ENCODE results near the gene OR51V1. TPM values are rescaled to one million over a fixed set of nuclear protein-coding genes. Genes with fewer than 3 reads are reported as not detected.
"Not testable (repeated sequence)": the region's sequence is repeated elsewhere in the genome, so short reads cannot be mapped to it uniquely, and the experiment has no call there.

Gene OR51V1, protein sequence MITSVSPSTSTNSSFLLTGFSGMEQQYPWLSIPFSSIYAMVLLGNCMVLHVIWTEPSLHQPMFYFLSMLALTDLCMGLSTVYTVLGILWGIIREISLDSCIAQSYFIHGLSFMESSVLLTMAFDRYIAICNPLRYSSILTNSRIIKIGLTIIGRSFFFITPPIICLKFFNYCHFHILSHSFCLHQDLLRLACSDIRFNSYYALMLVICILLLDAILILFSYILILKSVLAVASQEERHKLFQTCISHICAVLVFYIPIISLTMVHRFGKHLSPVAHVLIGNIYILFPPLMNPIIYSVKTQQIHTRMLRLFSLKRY
- total RNA-seq (not detected), total RNA-seq (0 reads per million in 172 experiments)
- 0.51 TPM for polyA plus RNA-seq (2013, experiment 1 of 2)
- polyA plus RNA-seq (2013, experiment 2 of 2): not detected

DNA sequence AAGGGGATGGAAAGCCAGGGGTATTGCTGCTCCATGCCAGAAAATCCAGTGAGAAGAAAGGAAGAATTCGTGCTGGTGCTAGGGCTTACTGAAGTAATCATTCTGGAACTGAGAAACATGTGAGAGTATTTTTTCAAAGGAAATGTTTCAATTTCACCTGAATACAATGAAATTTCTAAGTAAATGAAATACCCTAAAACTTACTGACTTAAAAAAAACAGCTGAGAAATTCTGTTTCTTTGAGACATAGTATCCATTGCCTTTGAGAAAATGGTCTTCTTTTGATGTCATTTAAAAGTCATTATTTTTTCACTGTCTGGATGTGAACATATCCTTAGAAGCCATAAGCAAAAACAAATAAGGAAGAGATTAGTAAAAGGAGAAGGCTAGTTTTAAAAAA, at the start of gene OR51V1:
OR51V1 (minus strand) TSS at position 101 of the 400 bp plus-strand sequence; CDS start at position 101, 0 bp downstream.
- Mint-ChIP-seq H3K4me3 (no peak within 1 kb of the TSS), H3K9me3 (no peaks in the 10 kb centered on the region), H3K27ac (no peak within 1 kb of the TSS), H3K27me3 (peaks cover 8% of the 10 kb centered on the region), H3K36me3 (ENCODE audit: low read depth) (no peaks in the 10 kb centered on the region), H3K4me1 (ENCODE audit: low read depth) (no peaks in the 10 kb centered on the region)
- ATAC-seq (ENCODE audit: poor library complexity) (no peak), DNase-seq (no peak)
- intact Hi-C loops (cut with DNase I, micrococcal nuclease): no loop called here
- H3K27ac ChIP-seq (ENCODE audit: low read depth in 1 of 2, low read length in 2 of 2): no peak within 1 kb of the TSS
- CTCF ChIA-PET: no interaction called here
- H3K36me3 ChIP-seq (ENCODE audit: insufficient read depth, low read length): no peaks in the 10 kb centered on the region
- no peaks in the 10 kb centered on the region for H3K9me3 ChIP-seq (ENCODE audit: control insufficient read depth in 1 of 2, insufficient read depth in 1 of 2, low read length in 2 of 2)
- no peaks in the 10 kb centered on the region for H3K4me1 ChIP-seq (ENCODE audit: insufficient read depth, low read length)
- POLR2A ChIA-PET: no interaction called here
- no peaks in the 10 kb centered on the region for H3K27me3 ChIP-seq (ENCODE audit: control insufficient read depth in 1 of 2, insufficient read depth in 2 of 2, low read length in 2 of 2)
- H3K4me3 ChIP-seq (ENCODE audit: low read length): no peak within 1 kb of the TSS
- TF ChIP-seq, protein P1, sequence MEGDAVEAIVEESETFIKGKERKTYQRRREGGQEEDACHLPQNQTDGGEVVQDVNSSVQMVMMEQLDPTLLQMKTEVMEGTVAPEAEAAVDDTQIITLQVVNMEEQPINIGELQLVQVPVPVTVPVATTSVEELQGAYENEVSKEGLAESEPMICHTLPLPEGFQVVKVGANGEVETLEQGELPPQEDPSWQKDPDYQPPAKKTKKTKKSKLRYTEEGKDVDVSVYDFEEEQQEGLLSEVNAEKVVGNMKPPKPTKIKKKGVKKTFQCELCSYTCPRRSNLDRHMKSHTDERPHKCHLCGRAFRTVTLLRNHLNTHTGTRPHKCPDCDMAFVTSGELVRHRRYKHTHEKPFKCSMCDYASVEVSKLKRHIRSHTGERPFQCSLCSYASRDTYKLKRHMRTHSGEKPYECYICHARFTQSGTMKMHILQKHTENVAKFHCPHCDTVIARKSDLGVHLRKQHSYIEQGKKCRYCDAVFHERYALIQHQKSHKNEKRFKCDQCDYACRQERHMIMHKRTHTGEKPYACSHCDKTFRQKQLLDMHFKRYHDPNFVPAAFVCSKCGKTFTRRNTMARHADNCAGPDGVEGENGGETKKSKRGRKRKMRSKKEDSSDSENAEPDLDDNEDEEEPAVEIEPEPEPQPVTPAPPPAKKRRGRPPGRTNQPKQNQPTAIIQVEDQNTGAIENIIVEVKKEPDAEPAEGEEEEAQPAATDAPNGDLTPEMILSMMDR (IDR thresholded peaks at IDR 0.05): no peak

GRCh38 chr11:5249807-5250396, 49.4 kb upstream of the OR51V1 start, which contains the start of gene HBG1:
Gene HBG1 (minus strand): TSS chr11:5249857. CDS start chr11:5249804, 53 bp downstream.
- POLR2A ChIA-PET: not testable (repeated sequence)

GRCh38 chr11:5248498-5248897, 48.0 kb upstream of the OR51V1 start:
- H3K27ac Mint-ChIP-seq; intact Hi-C loops (cut with DNase I, micrococcal nuclease); POLR2A ChIA-PET; H3K4me1 ChIP-seq (ENCODE audit: insufficient read depth, low read length); H3K4me3 ChIP-seq (ENCODE audit: low read length); H3K9me3 ChIP-seq (ENCODE audit: control insufficient read depth in 1 of 2, insufficient read depth in 1 of 2, low read length in 2 of 2); H3K36me3 Mint-ChIP-seq (ENCODE audit: low read depth); H3K27me3 Mint-ChIP-seq; H3K9me3 Mint-ChIP-seq; H3K4me3 Mint-ChIP-seq; H3K27ac ChIP-seq (ENCODE audit: low read depth in 1 of 2, low read length in 2 of 2); H3K36me3 ChIP-seq (ENCODE audit: insufficient read depth, low read length); DNase-seq; ATAC-seq (ENCODE audit: poor library complexity); H3K27me3 ChIP-seq (ENCODE audit: control insufficient read depth in 1 of 2, insufficient read depth in 2 of 2, low read length in 2 of 2); CTCF ChIA-PET; H3K4me1 Mint-ChIP-seq (ENCODE audit: low read depth): not testable (repeated sequence)

More at GRCh38 chr11:5249807-5250396, 49.4 kb upstream of the OR51V1 start, which contains the start of gene HBG1:
- H3K36me3 ChIP-seq (ENCODE audit: insufficient read depth, low read length); H3K4me3 Mint-ChIP-seq; H3K27me3 ChIP-seq (ENCODE audit: control insufficient read depth in 1 of 2, insufficient read depth in 2 of 2, low read length in 2 of 2); intact Hi-C loops (cut with DNase I, micrococcal nuclease); DNase-seq; ATAC-seq (ENCODE audit: poor library complexity); CTCF ChIA-PET; H3K4me1 ChIP-seq (ENCODE audit: insufficient read depth, low read length); H3K27ac Mint-ChIP-seq; H3K27me3 Mint-ChIP-seq; H3K4me1 Mint-ChIP-seq (ENCODE audit: low read depth); H3K36me3 Mint-ChIP-seq (ENCODE audit: low read depth); H3K9me3 Mint-ChIP-seq; H3K4me3 ChIP-seq (ENCODE audit: low read length); H3K27ac ChIP-seq (ENCODE audit: low read depth in 1 of 2, low read length in 2 of 2); H3K9me3 ChIP-seq (ENCODE audit: control insufficient read depth in 1 of 2, insufficient read depth in 1 of 2, low read length in 2 of 2): not testable (repeated sequence)

DNA sequence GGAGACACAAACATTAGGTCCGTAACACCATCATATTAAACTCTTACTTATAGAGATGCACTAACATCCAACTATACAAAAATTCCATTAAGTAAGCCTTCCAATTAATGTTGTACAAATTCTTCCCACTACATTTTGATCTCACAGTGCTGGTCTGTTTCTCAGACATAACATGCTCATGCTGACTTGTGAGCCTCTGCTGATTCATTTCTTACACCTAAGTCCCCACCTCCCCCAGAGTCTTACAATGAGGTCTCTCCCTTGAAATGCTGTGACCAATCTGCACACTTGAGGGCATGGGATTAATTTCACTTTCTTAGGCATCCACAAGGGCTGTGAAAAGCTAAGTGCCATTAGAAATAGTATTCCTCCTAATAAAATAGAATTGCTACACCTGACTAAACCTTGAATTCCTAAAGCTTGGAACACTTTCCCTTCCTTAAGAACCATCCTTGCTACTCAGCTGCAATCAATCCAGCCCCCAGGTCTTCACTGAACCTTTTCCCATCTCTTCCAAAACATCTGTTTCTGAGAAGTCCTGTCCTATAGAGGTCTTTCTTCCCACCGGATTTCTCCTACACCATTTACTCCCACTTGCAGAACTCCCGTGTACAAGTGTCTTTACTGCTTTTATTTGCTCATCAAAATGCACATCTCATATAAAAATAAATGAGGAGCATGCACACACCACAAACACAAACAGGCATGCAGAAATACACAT, 47.1 kb upstream of the OR51V1 start:
- no peak for ATAC-seq (ENCODE audit: poor library complexity)
- H3K4me3 ChIP-seq (ENCODE audit: low read length): no peak overlapping the region
- H3K27me3 Mint-ChIP-seq: no peaks in the 10 kb centered on the region
- DNase-seq: no peak
- peaks cover 3% of the 10 kb centered on the region in 2 experiments for H3K27me3 ChIP-seq (ENCODE audit: control insufficient read depth in 1 of 2, insufficient read depth in 2 of 2, low read length in 2 of 2)
- no peaks in the 10 kb centered on the region for H3K4me1 ChIP-seq (ENCODE audit: insufficient read depth, low read length)
- H3K9me3 Mint-ChIP-seq: no peaks in the 10 kb centered on the region
- H3K4me3 Mint-ChIP-seq: no peak overlapping the region
- H3K27ac ChIP-seq (ENCODE audit: low read depth in 1 of 2, low read length in 2 of 2): no peak overlapping the region
- no peaks in the 10 kb centered on the region for H3K36me3 Mint-ChIP-seq (ENCODE audit: low read depth)
- intact Hi-C loops (cut with DNase I, micrococcal nuclease): no loop called here
- H3K27ac Mint-ChIP-seq: no peak overlapping the region
- ChIA-PET POLR2A (no interaction called here), CTCF (no interaction called here)
- no peaks in the 10 kb centered on the region for H3K9me3 ChIP-seq (ENCODE audit: control insufficient read depth in 1 of 2, insufficient read depth in 1 of 2, low read length in 2 of 2)
- TF ChIP-seq, protein P1 (IDR thresholded peaks at IDR 0.05): no peak
- H3K4me1 Mint-ChIP-seq (ENCODE audit: low read depth): no peaks in the 10 kb centered on the region
- no peaks in the 10 kb centered on the region for H3K36me3 ChIP-seq (ENCODE audit: insufficient read depth, low read length)

Measured in CD4-positive, alpha-beta T cell (primary cell).